Heart left ventricle (tissue), 16 donors: Measurements from ENCODE around the gene IGSF3. TPM values are rescaled to one million over a fixed set of nuclear protein-coding genes. Genes with fewer than 3 reads are reported as not detected.
A peak's percentile ranks its signal among the peaks of the same experiment; 100 is the strongest.
"Not testable (repeated sequence)": the region's sequence is repeated elsewhere in the genome, so short reads cannot be mapped to it uniquely, and the experiment has no call there.

Experiments used
- ATAC-seq, 4 donors: fragments of 200-7000 bp; cut with Tn5 transposase; one replicate each; pipeline ENCODE4 v1.9.1; 2020 to 2022; ENCODE audit warnings: moderate library complexity in 4 of 4, mild to moderate bottlenecking in 3 of 4, moderate number of reproducible peaks in 1 of 4
- DNase-seq, 5 donors: peaks; one replicate each; pipeline ENCODE4 v3.0.0-alpha.2; 2020
- H3K27ac ChIP-seq, 12 donors: fragments of 200-600 bp; sonication (generic) in 4 of 12; one replicate each; pipeline versions ENCODE4 v1.5.0 to v1.8.0; 2016 to 2022; ENCODE audit warnings: mild to moderate bottlenecking in 2 of 12
- H3K27me3 ChIP-seq, 9 donors: fragments of 200-600 bp; sonication (generic) in 2 of 9; one replicate each; pipeline versions ENCODE4 v1.5.1 to v1.8.0; 2016 to 2022; ENCODE audit warnings: mild to moderate bottlenecking in 3 of 9
- H3K36me3 ChIP-seq, 9 donors: fragments of 200-600 bp; sonication (generic) in 2 of 9; one replicate each; pipeline versions ENCODE4 v1.5.0 to v1.8.0; 2018 to 2022; ENCODE audit warnings: mild to moderate bottlenecking in 2 of 9
- H3K4me1 ChIP-seq, 12 donors: fragments of 200-600 bp; sonication (generic) in 4 of 12; one replicate each; pipeline versions ENCODE4 v1.5.0 to v1.8.0; 2016 to 2022; ENCODE audit warnings: mild to moderate bottlenecking in 3 of 12
- H3K4me3 ChIP-seq, 12 donors: fragments of 200-600 bp; sonication (generic) in 4 of 12; one replicate each; pipeline versions ENCODE4 v1.5.0 to v1.8.0; 2017 to 2022; ENCODE audit warnings: mild to moderate bottlenecking in 9 of 12, moderate library complexity in 4 of 12
- H3K9me3 ChIP-seq, 12 donors: fragments of 200-600 bp; sonication (generic) in 4 of 12; one replicate each; pipeline versions ENCODE4 v1.5.0 to v1.8.0; 2016 to 2022; ENCODE audit warnings: mild to moderate bottlenecking in 1 of 12
- WGBS, 4 donors: extraction: QIAGEN DNeasy Blood & Tissue Kit in 2 of 4; methylation state at CpG; one replicate each; pipeline versions ENCODE4 v1.1.5 to v1.1.7; 2013 to 2018; 5-methylcytosine and 5-hydroxymethylcytosine counted together
- intact Hi-C, 10 donors: fragments of 100-400 bp; cut with DNase I; formaldehyde crosslinking; loops; one replicate each; pipeline versions ENCODE4 v1.11.1 to v1.14.2; 2022
- polyA plus RNA-seq, 2 donors: library from polyadenylated mRNA; stranded (reverse); fragments of 200-250 nt; gene quantifications; one replicate each; pipeline ENCODE4 v1.2.3, GENCODE V29; 2013
- total RNA-seq, 9 donors: library from RNA; depleted of rRNA in 2 of 9; stranded (reverse); fragments of >200 nt in 2 of 9; fragmentation: NEBNext Ultra II Directional in 3 of 9; extraction: Animal tissue kit (Norgen Biotek cat#: 25700) in 3 of 9; gene quantifications; one replicate each; pipeline versions ENCODE4 v1.1.0 to v1.2.4, GENCODE V29; 2016 to 2023
- donor health status: ischemic (EF 13 %, LVEDD 7.1; RV severe dilation, severe dysfunction).
- donor health status: healthy with polysubstance abuse.
- donor health status: DM: no; HTN: yes; CAD: no.
- donor health status: DM: no; HTN: no; CAD: no.
- donor health status: ischemic (EF 25% LVEDD 6.9; RV normal size, moderate dysfunction).
- donor health status: ischemic (EF 25% LVEDD 5.7; RV mildly dilated, moderate dysfunction).
- donor health status: healthy.
- donor health status: DM: yes; HTN: yes; CAD: no.
- donor health status: ischemic (EF 35%, LVEDD 5.7; RV mildly dilated, moderate dysfunction).
- donor health status: nonischemic (EF 11% LVEDD 7.7; RV severe dilation, severe dysfunction).
- donor health status: DM: yes; HTN: yes; CAD: no.
- donor health status: PGD.
- donor health status: ischemic (EF 29% LVEDD 5.4; RV normal size, mild dysfunction).
- donor health status: nonischemic (EF 23%, LVEDD 6.1; RV moderate dilation, normal function).

IGSF3 gene
- total and polyA plus RNA-seq, 11 donors: 3.5 to 19.3 (median 11.5) TPM

- H3K4me3 ChIP-seq, H3K36me3 ChIP-seq, ATAC-seq, H3K9me3 ChIP-seq, H3K27me3 ChIP-seq, H3K27ac ChIP-seq, intact Hi-C loops: not testable (repeated sequence)
- peaks cover 0 to 22% (median 9%) of the 10 kb centered on the region in 12 donors for H3K4me1 ChIP-seq
- DNase-seq: peak in 1 of 5 donors; percentile 35
- WGBS, 4 donors: 87 to 94% (median 91%) methylated on average over 12 of the region's 12 CpGs
These were observed 24.2 kb downstream of the IGSF3 start for GRCh38 chr1:116643281-116643751.

- H3K27me3 ChIP-seq, DNase-seq, H3K4me3 ChIP-seq, H3K9me3 ChIP-seq, H3K27ac ChIP-seq, H3K36me3 ChIP-seq, intact Hi-C loops, ATAC-seq: not testable (repeated sequence)
- H3K4me1 ChIP-seq: peaks cover 0 to 19% (median 9%) of the 10 kb centered on the region in 12 donors
- WGBS, 4 donors: 76 to 85% (median 80%) methylated on average over 13 to 14 of the region's 14 CpGs
These were observed 24.9 kb downstream of the IGSF3 start for GRCh38 chr1:116642311-116643280.

- H3K27ac ChIP-seq, H3K4me1 ChIP-seq, H3K36me3 ChIP-seq, H3K4me3 ChIP-seq, ATAC-seq, H3K9me3 ChIP-seq, H3K27me3 ChIP-seq, intact Hi-C loops: not testable (repeated sequence)
- peak in 1 of 5 donors; percentile 33 for DNase-seq
- WGBS, 4 donors: 60 to 88% (median 83%) methylated on average over 1 to 2 of the region's 2 CpGs
These were observed 29.9 kb downstream of the IGSF3 start for GRCh38 chr1:116637583-116637982.

GRCh38 chr1:116636584-116636983, 30.9 kb downstream of the IGSF3 start:
- DNase-seq, H3K36me3 ChIP-seq, intact Hi-C loops, H3K9me3 ChIP-seq, H3K4me1 ChIP-seq, H3K27me3 ChIP-seq, H3K4me3 ChIP-seq, ATAC-seq: not testable (repeated sequence)
- H3K27ac ChIP-seq: peak overlapping the region in 1 of 12 donors; percentile 18
- 55 to 70% (median 65%) methylated on average over 5 to 6 of the region's 6 CpGs for WGBS, 4 donors

- H3K27ac ChIP-seq, H3K9me3 ChIP-seq, H3K4me3 ChIP-seq, H3K36me3 ChIP-seq, intact Hi-C loops, H3K4me1 ChIP-seq, H3K27me3 ChIP-seq, DNase-seq, ATAC-seq: not testable (repeated sequence)
- 54 to 66% (median 61%) methylated on average over 4 of the region's 4 CpGs for WGBS, 4 donors
These were observed 33.1 kb downstream of the IGSF3 start for GRCh38 chr1:116634386-116634785.

GRCh38 chr1:116631996-116632925, 35.3 kb downstream of the IGSF3 start:
- H3K4me1 ChIP-seq: peaks cover 0 to 14% (median 0%) of the 10 kb centered on the region in 12 donors
- H3K27me3 ChIP-seq, ATAC-seq, intact Hi-C loops, H3K27ac ChIP-seq, H3K4me3 ChIP-seq, H3K36me3 ChIP-seq, DNase-seq, H3K9me3 ChIP-seq: not testable (repeated sequence)
- 74 to 82% (median 78%) methylated on average over 10 of the region's 10 CpGs for WGBS, 4 donors

GRCh38 chr1:116631554-116631953, 36.0 kb downstream of the IGSF3 start:
- ATAC-seq, DNase-seq, H3K4me3 ChIP-seq, intact Hi-C loops, H3K27ac ChIP-seq, H3K27me3 ChIP-seq, H3K36me3 ChIP-seq, H3K9me3 ChIP-seq: not testable (repeated sequence)
- peaks cover 0 to 19% (median 0%) of the 10 kb centered on the region in 12 donors for H3K4me1 ChIP-seq
- 57 to 69% (median 59%) methylated on average over 2 of the region's 2 CpGs for WGBS, 4 donors
